Pulmonary artery endothelial cell (primary cell): ENCODE results near the gene NMNAT2. TPM values are rescaled to one million over a fixed set of nuclear protein-coding genes. Genes with fewer than 3 reads are reported as not detected.
"Not testable (repeated sequence)": the region's sequence is repeated elsewhere in the genome, so short reads cannot be mapped to it uniquely, and the experiment has no call there.

Experiments used
- DNase-seq: peaks from one replicate; pipeline ENCODE4 v3.0.0-alpha.2; 2011; ENCODE audit warnings: low read depth, low spot score
- total RNA-seq: library from RNA; depleted of rRNA; stranded (reverse); fragments of >200 nt; gene quantifications from 2 replicates; pipeline ENCODE4 v1.2.3, GENCODE V29; 2014

Gene NMNAT2
- total RNA-seq, 1 donor from 2014 or later: 0.20 TPM

GRCh38 chr1:183267646-183268431, 150.3 kb downstream of the NMNAT2 start:
- DNase-seq: no peak

DNA sequence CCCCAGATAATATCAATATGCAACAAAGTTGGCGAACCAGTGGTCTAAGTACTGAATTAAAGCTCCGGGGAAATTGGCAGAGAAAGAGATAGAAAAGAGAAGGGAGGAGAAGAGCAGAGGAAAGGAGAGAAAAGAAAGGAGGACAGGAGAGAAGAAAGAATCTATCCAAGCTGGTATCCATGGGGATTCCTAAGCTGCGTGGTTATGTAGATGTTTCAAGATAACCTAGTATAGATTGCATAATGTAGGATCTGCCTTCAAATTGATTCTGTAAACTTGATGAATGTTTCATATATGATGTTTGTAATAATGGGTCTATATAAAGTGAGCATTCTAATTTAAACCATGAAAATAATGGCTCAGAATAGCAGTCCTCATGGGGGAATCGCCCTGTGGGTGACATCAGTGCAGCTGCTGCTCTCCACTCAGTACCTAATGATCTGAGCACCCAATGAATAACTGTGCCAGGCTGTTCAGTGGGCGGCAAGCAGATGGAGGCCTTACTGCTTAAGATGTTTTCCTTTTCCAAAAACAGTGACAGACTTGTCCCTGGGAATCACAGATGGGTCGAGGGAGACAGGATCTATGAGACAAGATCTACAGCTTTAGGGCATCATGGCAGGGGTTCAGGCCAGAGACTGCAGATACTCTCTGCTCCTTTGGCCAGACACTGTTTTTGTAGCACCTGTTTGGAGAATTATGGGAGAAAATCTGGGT, 154.1 kb downstream of the NMNAT2 start:
- no peak for DNase-seq

- no peak for DNase-seq
Measured at GRCh38 chr1:183262628-183263200, 155.5 kb downstream of the NMNAT2 start.

- DNase-seq: no peak
Measured at GRCh38 chr1:183259924-183260323, 158.3 kb downstream of the NMNAT2 start.

- no peak for DNase-seq
Measured at GRCh38 chr1:183255073-183255472, 163.1 kb downstream of the NMNAT2 start.

- no peak for DNase-seq
Measured at GRCh38 chr1:183251959-183252450, 166.2 kb downstream of the NMNAT2 start.

- DNase-seq: no peak
Measured at GRCh38 chr1:183251101-183251958, 166.8 kb downstream of the NMNAT2 start.

- DNase-seq: no peak
Measured at GRCh38 chr1:183249941-183250452, 168.2 kb downstream of the NMNAT2 start.

- DNase-seq: no peak
Measured at GRCh38 chr1:183248989-183249691, 169.0 kb downstream of the NMNAT2 start.

DNA sequence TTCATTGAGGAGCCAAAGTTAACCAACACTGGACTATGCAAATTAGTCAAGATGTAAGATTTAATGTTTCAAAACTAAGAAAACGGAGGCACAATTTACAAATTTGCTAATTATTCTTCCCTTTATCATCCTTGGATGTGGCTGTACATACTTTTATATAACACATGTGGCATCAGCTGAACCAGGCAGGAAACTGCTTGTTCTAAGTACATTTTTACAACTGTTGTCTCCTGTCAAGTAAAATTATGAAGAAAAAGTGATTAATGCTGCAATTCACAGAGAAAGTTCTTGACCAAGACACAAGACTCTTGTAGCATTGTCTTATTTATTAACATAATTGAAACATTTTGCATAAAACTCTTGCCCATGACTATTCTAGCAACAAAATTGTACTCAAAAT, 170.2 kb downstream of the NMNAT2 start:
- DNase-seq: no peak

DNA sequence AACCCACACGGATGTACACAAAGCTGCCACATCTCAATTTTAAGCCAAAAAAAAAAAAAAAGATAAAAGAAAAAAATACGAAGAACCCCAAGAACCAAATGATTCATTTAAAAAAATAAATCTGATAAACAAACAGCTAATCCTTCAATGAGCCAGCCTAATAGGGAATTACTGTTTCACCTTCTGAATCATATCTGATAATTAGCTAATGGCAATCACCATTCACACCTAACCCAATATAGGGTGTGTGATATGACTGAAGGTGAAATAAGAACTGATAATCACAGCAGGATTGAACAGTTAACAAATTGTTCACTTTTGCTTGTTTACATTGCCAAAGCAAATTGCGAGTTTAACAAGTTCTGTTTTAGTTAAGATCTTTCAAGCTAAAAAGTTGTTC, 170.7 kb downstream of the NMNAT2 start:
- DNase-seq: no peak

DNA sequence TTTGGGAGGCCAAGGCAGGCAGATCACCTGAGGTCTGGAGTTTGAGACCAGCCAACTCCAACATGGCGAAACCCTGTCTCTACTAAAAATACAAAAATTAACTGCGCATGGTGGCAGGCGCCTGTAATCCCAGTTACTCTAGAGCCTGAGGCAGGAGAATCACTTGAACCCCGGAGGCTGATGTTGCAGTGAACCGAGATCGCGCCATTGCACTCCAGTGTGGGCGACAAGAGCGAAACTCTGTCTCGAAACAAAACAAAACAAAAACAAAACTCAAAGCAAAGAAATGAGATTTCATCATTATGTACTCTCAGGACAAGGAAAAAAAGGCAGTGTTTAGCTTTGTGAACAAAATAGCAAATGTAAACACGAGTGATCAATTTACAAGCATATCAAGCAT, 171.1 kb downstream of the NMNAT2 start:
- DNase-seq: no peak

GRCh38 chr1:183246436-183246835, 171.7 kb downstream of the NMNAT2 start:
- DNase-seq: no peak

- DNase-seq: no peak
Measured at GRCh38 chr1:183245357-183245756, 172.8 kb downstream of the NMNAT2 start.

- no peak for DNase-seq
Measured at GRCh38 chr1:183244466-183244865, 173.7 kb downstream of the NMNAT2 start.

GRCh38 chr1:183243161-183244050, 174.8 kb downstream of the NMNAT2 start:
- no peak for DNase-seq

DNA sequence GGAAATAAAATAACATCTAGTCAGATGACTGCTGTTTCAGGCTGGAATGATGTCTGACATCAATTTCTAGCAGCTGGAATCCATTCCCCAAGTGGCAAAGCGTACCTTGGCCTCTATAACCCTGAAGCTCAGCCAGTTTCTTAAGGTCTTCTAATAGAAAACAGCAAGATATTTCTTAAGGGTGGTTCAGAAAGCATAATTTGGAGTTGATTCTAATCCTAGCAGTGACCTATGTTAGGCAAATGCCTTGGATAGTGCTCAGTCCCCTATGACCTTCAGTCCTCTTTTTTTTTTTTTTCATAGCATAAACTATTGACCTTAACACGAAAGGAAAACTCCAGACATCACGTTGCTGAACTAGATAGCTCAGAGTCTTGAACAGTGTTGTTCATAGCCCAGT, 175.6 kb downstream of the NMNAT2 start:
- no peak for DNase-seq

- DNase-seq: no peak
Measured at GRCh38 chr1:183241471-183241870, 176.7 kb downstream of the NMNAT2 start.

- not testable (repeated sequence) for DNase-seq
Measured at GRCh38 chr1:183240853-183241252, 177.3 kb downstream of the NMNAT2 start.

DNA sequence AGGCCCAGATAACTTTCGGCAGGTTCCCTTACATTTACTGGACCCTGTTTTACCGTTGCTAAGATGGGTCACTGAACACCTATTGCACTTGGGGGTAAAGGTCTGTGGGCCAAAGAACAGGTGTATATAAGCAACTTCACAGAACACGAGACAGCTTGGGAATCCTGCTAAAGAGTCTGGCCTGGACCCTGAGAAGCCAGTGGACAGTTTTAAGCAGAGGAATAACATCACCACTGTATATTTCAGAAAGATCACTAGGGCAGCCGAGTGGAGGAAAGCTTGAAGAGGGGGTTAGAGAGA, 177.7 kb downstream of the NMNAT2 start:
- DNase-seq: no peak
